Coronary artery (tissue), 2 donors: ENCODE measurements around the gene SLIT1.

Experiments used
- DNase-seq: peaks from one replicate; pipeline ENCODE4 v3.0.0-alpha.2; 2017; ENCODE audit warnings: low spot score
- H3K27ac ChIP-seq, 2 donors: fragments of 200-600 bp; sonication (generic); one replicate each; pipeline ENCODE4 v1.5.1; 2016 to 2019
- H3K4me3 ChIP-seq: fragments of 200-600 bp; sonication (generic); 2 replicates; pipeline ENCODE4 v1.5.1; 2016; ENCODE audit warnings: mild to moderate bottlenecking, moderate library complexity
- CTCF ChIP-seq: fragments of 200-600 bp; sonication (generic); IDR thresholded peaks from one replicate; pipeline ENCODE4 v1.5.1; 2019; ENCODE audit warnings: antibody characterized with exemption

The SLIT1 gene

GRCh38 chr10:97120370-97120769 lies 65.4 kb downstream of the SLIT1 start:
- TF ChIP-seq CTCF = no peak
- no peak overlapping the region for H3K4me3 ChIP-seq
- DNase-seq = no peak
- H3K27ac ChIP-seq = no peak overlapping the region

GRCh38 chr10:97119058-97119745 lies 66.6 kb downstream of the SLIT1 start:
- H3K4me3 ChIP-seq = no peak overlapping the region
- no peak for DNase-seq
- no peak overlapping the region for H3K27ac ChIP-seq
- no peak for TF ChIP-seq CTCF

GRCh38 chr10:97117372-97117771 lies 68.4 kb downstream of the SLIT1 start:
- Histone ChIP-seq H3K4me3 (no peak overlapping the region), H3K27ac (no peak overlapping the region)
- no peak for DNase-seq

GRCh38 chr10:97116462-97117162 lies 69.1 kb downstream of the SLIT1 start:
- no peak for DNase-seq
- no peak for TF ChIP-seq CTCF
- no peak overlapping the region for H3K27ac ChIP-seq
- no peak overlapping the region for H3K4me3 ChIP-seq

More at GRCh38 chr10:97117372-97117771, 68.4 kb downstream of the SLIT1 start:
- no peak for TF ChIP-seq CTCF

GRCh38 chr10:97115846-97116245 lies 69.9 kb downstream of the SLIT1 start:
- no peak for DNase-seq
- no peak overlapping the region for H3K27ac ChIP-seq
- H3K4me3 ChIP-seq = no peak overlapping the region
- no peak for TF ChIP-seq CTCF

GRCh38 chr10:97111615-97112014 lies 74.1 kb downstream of the SLIT1 start:
- Histone ChIP-seq H3K4me3 (no peak overlapping the region), H3K27ac (no peak overlapping the region)
- no peak for DNase-seq
- no peak for TF ChIP-seq CTCF

GRCh38 chr10:97109547-97109946 lies 76.2 kb downstream of the SLIT1 start:
- no peak overlapping the region for H3K27ac ChIP-seq
- TF ChIP-seq CTCF = no peak
- no peak overlapping the region for H3K4me3 ChIP-seq
- DNase-seq = no peak
